H1 (cell line): ENCODE measurements around the gene CRACDL. TPM values are rescaled to one million over a fixed set of nuclear protein-coding genes. Genes with fewer than 3 reads are reported as not detected.

Experiments used
- CHD7 ChIP-seq: fragments of 300-600 bp; sonication (generic); IDR thresholded peaks from 2 replicates; pipeline ENCODE4 v1.7.1; 2012; ENCODE audit warnings: low read length, moderate library complexity, mild to moderate bottlenecking, inconsistent platforms; ENCODE audit not compliant: insufficient replicate concordance
- KDM1A ChIP-seq: fragments of 200-600, 300-600 bp; sonication (generic); IDR thresholded peaks from 2 replicates; pipeline ENCODE4 v1.7.1; 2016; ENCODE audit warnings: mild to moderate bottlenecking, low read length, borderline replicate concordance
- polyA plus RNA-seq, 7 experiments: library from polyadenylated mRNA; depleted of rRNA in 3 of 7; stranded (reverse) in 5 of 7; unstranded in 2 of 7; fragments of >200 nt in 5 of 7; fragments of 200-250 nt in 2 of 7; gene quantifications; 1 replicate in 5 of 7; 2 replicates in 1 of 7; 4 replicates in 1 of 7; pipeline versions ENCODE4 v1.2.1 to v1.2.3, GENCODE V29; 2011 to 2013; ENCODE audit warnings: missing spikeins in 2 of 7, mixed read lengths in 2 of 7
- total RNA-seq: library from RNA; stranded (reverse); fragmentation: NEBNext Ultra II Directional; extraction: Animal tissue kit (Norgen Biotek cat#: 25700); gene quantifications from 2 replicates; pipeline ENCODE4 v1.2.1, GENCODE V29; 2021

CRACDL gene
- total and polyA plus RNA-seq, 2 of the 8 experiments (the other 6 are each of a cell fraction or from before 2014, with no cell fraction given), result 0.07 to 0.38 TPM

- TF ChIP-seq KDM1A (no peak), CHD7 (no peak)
Measured at GRCh38 chr2:98937906-98938305, 1.9 kb upstream of the CRACDL start (continued).
